Spinal cord (tissue), 10 donors: Measurements from ENCODE around the gene PLEK. TPM values are rescaled to one million over a fixed set of nuclear protein-coding genes. Genes with fewer than 3 reads are reported as not detected.
A peak's percentile ranks its signal among the peaks of the same experiment; 100 is the strongest.
"Not testable (repeated sequence)": the region's sequence is repeated elsewhere in the genome, so short reads cannot be mapped to it uniquely, and the experiment has no call there.

Experiments used
- DNase-seq, 6 donors: peaks; one replicate each; pipeline versions ENCODE4 v3.0.0 to v3.0.0-alpha.2; 2013 to 2015; ENCODE audit warnings: low spot score in 6 of 6, low read depth in 4 of 6
- H3K27ac ChIP-seq: one replicate; pipeline ENCODE4 v1.5.1; 2013; ENCODE audit warnings: low read depth, low read length, control low read depth
- H3K27me3 ChIP-seq: one replicate; pipeline ENCODE4 v1.6.1; 2013; ENCODE audit warnings: low read length; ENCODE audit not compliant: control insufficient read depth, insufficient read depth
- H3K36me3 ChIP-seq: one replicate; pipeline ENCODE4 v1.6.1; 2013; ENCODE audit warnings: low read length; ENCODE audit not compliant: control insufficient read depth, insufficient read depth
- H3K4me1 ChIP-seq: one replicate; pipeline ENCODE4 v1.6.1; 2013; ENCODE audit warnings: low read length; ENCODE audit not compliant: control insufficient read depth, insufficient read depth
- H3K4me3 ChIP-seq: one replicate; pipeline ENCODE4 v1.5.1; 2013; ENCODE audit warnings: low read depth, low read length, control low read depth
- H3K9me3 ChIP-seq: one replicate; pipeline ENCODE4 v1.6.1; 2013; ENCODE audit warnings: low read length; ENCODE audit not compliant: control insufficient read depth, insufficient read depth
- WGBS: methylation state at CpG from one replicate; pipeline ENCODE4 v1.1.5; 2013; ENCODE audit warnings: missing lambda C conversion rate; ENCODE audit not compliant: insufficient coverage; 5-methylcytosine and 5-hydroxymethylcytosine counted together
- polyA plus RNA-seq, 2 donors: library from polyadenylated mRNA; unstranded; fragments of 120-200 nt; gene quantifications; one replicate each; pipeline ENCODE4 v1.2.1, GENCODE V29; 2013; ENCODE audit not compliant: insufficient read length in 2 of 2
- total RNA-seq, 2 donors: library from RNA; depleted of rRNA in 1 of 2; stranded (reverse); fragments of 120-200 nt in 1 of 2; fragments of >200 nt in 1 of 2; gene quantifications; one replicate each; pipeline versions ENCODE4 v1.2.3 to v1.2.4, GENCODE V29; 2013 to 2014
- donor health status: healthy.

The PLEK gene
- total and polyA plus RNA-seq, 4 donors, result 5.2 to 12.3 (median 7.9) TPM

DNA sequence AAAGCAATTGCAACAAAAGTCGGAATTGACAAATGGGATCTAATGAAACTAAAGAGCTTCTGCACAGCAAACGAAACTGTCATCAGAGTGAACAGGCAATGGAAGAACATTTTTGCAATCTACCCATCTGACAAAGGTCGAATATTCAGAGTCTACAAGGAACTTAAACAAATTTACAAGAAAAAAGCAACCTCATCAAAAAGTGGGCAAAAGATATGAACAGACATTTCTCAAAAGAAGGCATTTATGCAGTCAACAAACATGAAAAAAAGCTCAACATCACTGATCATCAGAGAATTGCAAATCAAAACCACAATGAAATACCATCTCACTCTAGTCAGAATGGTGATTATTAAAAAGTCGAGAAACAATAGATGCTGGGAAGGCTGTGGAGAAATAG is 16.0 kb upstream of the PLEK start:
- not testable (repeated sequence) for H3K9me3 ChIP-seq, H3K4me3 ChIP-seq
- WGBS, result 100% methylated on average over 1 of the region's 4 CpGs

DNA sequence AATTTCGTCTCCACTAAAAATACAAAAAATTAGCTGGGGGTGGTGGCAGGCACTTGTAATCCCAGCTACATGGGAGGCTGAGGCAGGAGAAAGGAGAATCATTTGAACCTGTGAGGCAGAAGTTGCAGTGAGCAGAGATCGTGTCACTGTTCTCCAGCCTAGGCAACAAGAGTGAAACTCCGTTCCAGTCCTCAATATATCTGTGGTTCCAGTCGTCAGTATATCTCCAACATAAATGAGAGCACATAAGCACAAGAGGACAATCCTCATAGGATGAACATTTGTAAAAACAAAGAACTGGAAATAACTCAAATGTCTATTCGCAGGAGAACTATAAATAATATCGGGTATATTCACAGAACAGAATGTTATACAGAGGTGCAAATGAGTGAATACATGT is 13.1 kb upstream of the PLEK start:
- no peaks in the 10 kb centered on the region for H3K36me3 ChIP-seq
- no peaks in the 10 kb centered on the region for H3K4me1 ChIP-seq
- 100% methylated on average over 2 of the region's 6 CpGs for WGBS
- H3K4me3 ChIP-seq, result no peak overlapping the region
- no peak overlapping the region for H3K27ac ChIP-seq
- no peaks in the 10 kb centered on the region for H3K9me3 ChIP-seq
- no peaks in the 10 kb centered on the region for H3K27me3 ChIP-seq
- no peak for DNase-seq

More for the DNA sequence above, 16.0 kb upstream of the PLEK start:
- H3K36me3 ChIP-seq, H3K27me3 ChIP-seq, H3K4me1 ChIP-seq, DNase-seq, H3K27ac ChIP-seq: not testable (repeated sequence)

GRCh38 chr2:68352651-68353391 is 12.3 kb upstream of the PLEK start:
- H3K4me1 ChIP-seq, result no peaks in the 10 kb centered on the region
- no peak for DNase-seq
- H3K36me3 ChIP-seq, result no peaks in the 10 kb centered on the region
- no peaks in the 10 kb centered on the region for H3K9me3 ChIP-seq
- H3K4me3 ChIP-seq, result no peak overlapping the region
- H3K27ac ChIP-seq, result no peak overlapping the region
- H3K27me3 ChIP-seq, result no peaks in the 10 kb centered on the region
- WGBS, result 72% methylated on average over 2 of the region's 2 CpGs

- no peaks in the 10 kb centered on the region for H3K9me3 ChIP-seq
- DNase-seq, result no peak
- H3K4me1 ChIP-seq, result no peaks in the 10 kb centered on the region
- no peaks in the 10 kb centered on the region for H3K27me3 ChIP-seq
- H3K36me3 ChIP-seq, result no peaks in the 10 kb centered on the region
- WGBS, result 96% methylated on average over 2 of the region's 4 CpGs
- H3K4me3 ChIP-seq, result no peak overlapping the region
- no peak overlapping the region for H3K27ac ChIP-seq
Observed at GRCh38 chr2:68356599-68357239, 8.4 kb upstream of the PLEK start.

DNA sequence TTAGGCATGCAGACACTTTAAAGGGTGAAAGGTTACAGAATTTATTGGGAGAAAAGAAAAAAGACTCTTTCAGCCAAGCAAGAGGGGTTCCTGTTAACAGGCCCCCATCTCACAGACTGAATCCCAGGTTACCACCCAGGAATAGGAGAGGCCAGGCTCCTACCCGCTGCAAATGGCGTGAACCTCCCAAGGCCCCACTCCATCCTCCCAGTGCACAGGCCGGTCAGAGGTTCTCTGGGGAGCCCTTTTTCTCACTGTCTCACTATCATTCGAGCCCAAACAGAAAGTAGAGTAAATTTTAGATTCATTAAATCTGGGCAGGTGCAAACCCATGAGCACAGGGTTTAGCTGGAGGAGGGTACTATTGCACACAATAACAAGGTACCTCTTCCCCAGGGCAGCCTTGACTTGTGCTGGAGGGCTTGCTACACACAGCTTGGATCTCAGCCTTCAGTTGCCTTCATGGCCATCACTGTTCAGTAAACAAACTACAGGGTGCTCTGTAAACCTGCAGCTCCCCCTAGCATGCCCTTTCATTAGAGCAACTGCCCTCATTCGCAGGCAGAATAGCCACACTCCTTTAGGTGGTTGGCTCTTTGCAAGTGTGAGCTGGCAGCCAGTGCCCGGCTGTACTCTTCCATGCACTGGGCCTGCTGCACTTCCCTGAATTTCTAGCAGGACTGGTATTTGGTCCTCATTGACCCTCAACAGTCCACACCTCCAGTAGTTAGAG is 7.3 kb upstream of the PLEK start:
- 45% methylated on average over 2 of the region's 6 CpGs for WGBS

DNA sequence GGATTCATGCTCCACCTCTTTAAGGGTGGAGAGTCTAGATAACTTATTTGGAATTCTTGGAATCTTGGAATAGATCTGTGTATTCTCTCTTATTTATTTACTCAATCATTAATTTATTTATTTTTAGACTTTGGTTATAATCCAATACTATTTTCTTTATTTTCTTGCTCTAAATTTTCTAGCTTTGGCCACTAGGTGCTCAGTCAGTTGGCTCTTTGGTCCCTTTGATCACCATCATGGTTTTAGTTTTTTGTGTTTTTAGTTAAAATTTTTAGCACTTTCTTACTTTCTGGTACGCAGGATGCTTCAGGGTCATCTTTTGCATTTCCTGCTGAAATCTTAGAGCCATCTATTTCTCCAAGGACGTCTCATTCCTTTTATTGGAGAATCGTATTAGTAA is 5.2 kb upstream of the PLEK start:
- H3K27me3 ChIP-seq, result no peaks in the 10 kb centered on the region
- no peak overlapping the region for H3K4me3 ChIP-seq
- H3K27ac ChIP-seq, result no peak overlapping the region
- no peaks in the 10 kb centered on the region for H3K4me1 ChIP-seq
- no peak for DNase-seq
- no CpG with 5 or more reads among the region's 3 CpGs for WGBS
- H3K9me3 ChIP-seq, result no peaks in the 10 kb centered on the region
- no peaks in the 10 kb centered on the region for H3K36me3 ChIP-seq

More for the DNA sequence above, 7.3 kb upstream of the PLEK start:
- Histone ChIP-seq H3K4me1 (no peaks in the 10 kb centered on the region), H3K9me3 (no peaks in the 10 kb centered on the region), H3K4me3 (no peak overlapping the region), H3K36me3 (no peaks in the 10 kb centered on the region), H3K27me3 (no peaks in the 10 kb centered on the region), H3K27ac (no peak overlapping the region)
- DNase-seq, result peak in 3 of 6 donors; percentile 7 to 56 (median 37)

DNA sequence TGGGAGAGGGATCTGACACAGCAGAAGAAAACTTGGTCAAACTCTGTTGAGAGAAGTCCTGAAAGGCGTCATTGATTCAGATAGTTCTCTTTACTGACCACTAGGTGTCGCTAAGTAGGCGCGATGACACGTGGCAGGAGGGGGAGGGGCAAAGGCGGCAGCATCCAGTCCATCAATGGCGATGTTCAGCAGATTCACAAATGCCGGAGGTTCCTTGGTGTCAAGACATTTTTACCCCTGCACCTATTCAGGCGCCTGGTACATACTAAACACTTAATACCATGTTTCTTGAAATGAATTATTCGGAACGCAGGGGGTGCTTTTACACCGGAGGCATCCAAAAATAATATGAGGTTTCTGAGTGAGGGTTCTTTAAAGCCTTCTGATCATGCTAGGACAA is 3.0 kb upstream of the PLEK start:
- Histone ChIP-seq H3K27ac (no peak overlapping the region), H3K4me1 (no peaks in the 10 kb centered on the region), H3K4me3 (no peak overlapping the region), H3K27me3 (no peaks in the 10 kb centered on the region), H3K36me3 (no peaks in the 10 kb centered on the region), H3K9me3 (no peaks in the 10 kb centered on the region)
- 30% methylated on average over 5 of the region's 12 CpGs for WGBS
- peak in 3 of 6 donors; percentile 17 to 73 (median 63) for DNase-seq

GRCh38 chr2:68362749-68363148 is 2.3 kb upstream of the PLEK start:
- no peaks in the 10 kb centered on the region for H3K9me3 ChIP-seq
- no peaks in the 10 kb centered on the region for H3K36me3 ChIP-seq
- DNase-seq, result no peak
- no peaks in the 10 kb centered on the region for H3K4me1 ChIP-seq
- no peak overlapping the region for H3K27ac ChIP-seq
- H3K4me3 ChIP-seq, result no peak overlapping the region
- no peaks in the 10 kb centered on the region for H3K27me3 ChIP-seq
- WGBS, result 94% methylated on average over 6 of the region's 7 CpGs

DNA sequence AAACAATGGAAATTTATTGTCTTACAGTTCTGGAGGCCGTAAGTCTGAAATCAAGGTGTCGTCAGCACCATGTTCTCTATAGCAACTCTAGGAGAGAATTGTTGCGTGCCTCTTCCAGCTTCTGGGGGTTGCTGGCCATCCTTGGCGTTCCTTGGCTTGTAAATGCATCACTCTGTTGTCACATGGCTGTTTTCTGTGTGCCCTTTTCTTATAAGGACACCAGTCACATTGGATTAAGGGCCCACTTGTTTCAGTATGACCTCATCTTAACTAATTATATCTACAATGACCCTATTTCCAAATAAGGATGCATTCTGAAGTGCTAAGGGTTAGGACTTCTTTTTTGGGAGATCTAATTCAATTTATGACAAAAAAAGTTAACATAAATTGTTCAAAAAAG is 1.4 kb upstream of the PLEK start:
- H3K4me3 ChIP-seq, result no peak overlapping the region
- no peaks in the 10 kb centered on the region for H3K27me3 ChIP-seq
- H3K4me1 ChIP-seq, result peaks cover 2% of the 10 kb centered on the region
- WGBS, result 90% methylated on average over 4 of the region's 4 CpGs
- DNase-seq, result no peak
- H3K27ac ChIP-seq, result no peak overlapping the region
- H3K9me3 ChIP-seq, result no peaks in the 10 kb centered on the region
- no peaks in the 10 kb centered on the region for H3K36me3 ChIP-seq
